HEK293 (cell line): ENCODE data around the gene CLCA1.

Source experiments
- CTCF ChIA-PET: fragments of 350-600 bp; formaldehyde crosslinking; extraction: SDS; loops from one replicate; lab custom pipeline; 2021; ENCODE audit warnings: antibody characterized with exemption; lab: Yijun Ruan, JAX
- POLR2A ChIA-PET: fragments of 300-600 bp; formaldehyde crosslinking; extraction: SDS; loops from one replicate; lab custom pipeline; 2020; ENCODE audit warnings: antibody characterized with exemption, inconsistent platforms; lab: Yijun Ruan, JAX
- H3K27ac ChIP-seq: fragments of 200-500 bp; sonication (Bioruptor generic); 2 replicates; pipeline ENCODE4 v1.5.1; 2014; ENCODE audit warnings: low read depth, low read length, control low read depth, inconsistent platforms; ENCODE audit errors: extremely low read depth
- H3K36me3 ChIP-seq, 2 experiments: fragments of 200-500 bp in 1 of 2; sonication (Bioruptor generic) in 1 of 2; 1 replicate in 1 of 2; 2 replicates in 1 of 2; pipeline ENCODE4 v1.5.1; 2014 to 2017; ENCODE audit warnings: inconsistent platforms in 2 of 2, low read length in 2 of 2; ENCODE audit not compliant: control insufficient read depth in 2 of 2, insufficient read depth in 1 of 2
- H3K4me1 ChIP-seq: fragments of 200-500 bp; sonication (Bioruptor generic); 2 replicates; pipeline ENCODE4 v1.5.1; 2014; ENCODE audit warnings: mild to moderate bottlenecking, low read length, inconsistent platforms; ENCODE audit not compliant: control insufficient read depth, insufficient read depth
- H3K4me3 ChIP-seq: 2 replicates; pipeline ENCODE4 v1.5.1; 2011; ENCODE audit warnings: low read depth, mild to moderate bottlenecking, control low read depth, low read length, moderate library complexity
- H3K9me3 ChIP-seq: fragments of 200-500 bp; sonication (Bioruptor generic); 2 replicates; pipeline ENCODE4 v1.5.1; 2014; ENCODE audit warnings: low read depth, low read length, inconsistent platforms; ENCODE audit not compliant: control insufficient read depth, insufficient read depth
- BCL11B ChIP-seq: fragments of 450-650 bp; formaldehyde crosslinking; IDR thresholded peaks from 2 replicates; pipeline ENCODE4 v1.5.1; 2016; ENCODE audit warnings: low read depth, missing biosample characterization, missing genetic modification characterization
- GLIS2 ChIP-seq: fragments of 450-650 bp; formaldehyde crosslinking; IDR thresholded peaks from 2 replicates; pipeline ENCODE4 v1.5.1; 2016; ENCODE audit warnings: missing biosample characterization, missing genetic modification characterization
- HOXC10 ChIP-seq: sonication (generic); formaldehyde crosslinking; IDR thresholded peaks from 2 replicates; pipeline ENCODE4 v1.8.1; 2023; ENCODE audit warnings: mild to moderate bottlenecking, missing genetic modification reagents
- MZF1 ChIP-seq: fragments of 450-650 bp; formaldehyde crosslinking; IDR thresholded peaks from 2 replicates; pipeline ENCODE4 v1.5.1; 2017; ENCODE audit warnings: missing biosample characterization, missing genetic modification characterization, borderline replicate concordance
- SCRT1 ChIP-seq: fragments of 450-650 bp; formaldehyde crosslinking; IDR thresholded peaks from 2 replicates; pipeline ENCODE4 v1.5.1; 2016; ENCODE audit warnings: missing biosample characterization, missing genetic modification characterization, borderline replicate concordance
- SP2 ChIP-seq: fragments of 450-650 bp; formaldehyde crosslinking; IDR thresholded peaks from 2 replicates; pipeline ENCODE4 v1.5.1; 2016; ENCODE audit warnings: missing biosample characterization, missing genetic modification characterization
- ZNF133 ChIP-seq: fragments of 450-650 bp; formaldehyde crosslinking; IDR thresholded peaks from 2 replicates; pipeline ENCODE4 v1.5.1; 2016; ENCODE audit warnings: missing biosample characterization, missing genetic modification characterization
- ZNF274 ChIP-seq, 2 experiments: fragments of 200-500 bp in 1 of 2; fragments of 450-650 bp in 1 of 2; sonication (Bioruptor generic) in 1 of 2; formaldehyde crosslinking in 1 of 2; IDR thresholded peaks; 2 replicates each; pipeline versions ENCODE4 v1.5.1 to v1.6.1; 2014 to 2016; ENCODE audit warnings: borderline replicate concordance in 1 of 2, inconsistent platforms in 1 of 2, low read length in 1 of 2, missing biosample characterization in 1 of 2, missing genetic modification characterization in 1 of 2
- ZNF292 ChIP-seq: fragments of 450-650 bp; formaldehyde crosslinking; IDR thresholded peaks from 2 replicates; pipeline ENCODE4 v1.5.1; 2016; ENCODE audit warnings: low read depth, missing biosample characterization, missing genetic modification characterization, borderline replicate concordance
- ZNF747 ChIP-seq: fragments of 450-650 bp; formaldehyde crosslinking; IDR thresholded peaks from 2 replicates; pipeline ENCODE4 v1.5.1; 2016; ENCODE audit warnings: missing biosample characterization, missing genetic modification characterization
- ZXDB ChIP-seq: fragments of 450-650 bp; formaldehyde crosslinking; IDR thresholded peaks from 2 replicates; pipeline ENCODE4 v1.5.1; 2016; ENCODE audit warnings: missing biosample characterization, missing genetic modification characterization
- TF ChIP-seq, protein P1 (sequence below): fragments of 450-650 bp; IDR thresholded peaks from 2 replicates; pipeline ENCODE4 v1.5.1; 2018; ENCODE audit warnings: missing biosample characterization, missing genetic modification characterization
- TF ChIP-seq, protein P2 (sequence below): fragments of 450-650 bp; formaldehyde crosslinking; IDR thresholded peaks from 2 replicates; pipeline ENCODE4 v1.5.1; 2016; ENCODE audit warnings: missing biosample characterization, missing genetic modification characterization
- TF ChIP-seq, protein P3 (sequence below): fragments of 450-650 bp; formaldehyde crosslinking; IDR thresholded peaks from 2 replicates; pipeline ENCODE4 v1.5.1; 2017; ENCODE audit warnings: missing biosample characterization, missing genetic modification characterization
- TF ChIP-seq, protein P4 (sequence below): fragments of 450-650 bp; formaldehyde crosslinking; IDR thresholded peaks from 2 replicates; pipeline ENCODE4 v1.5.1; 2016; ENCODE audit warnings: missing biosample characterization, missing genetic modification characterization
- TF ChIP-seq, protein P5 (sequence below): fragments of 450-650 bp; formaldehyde crosslinking; IDR thresholded peaks from 2 replicates; pipeline ENCODE4 v1.5.1; 2016; ENCODE audit warnings: missing biosample characterization, missing genetic modification characterization
- TF ChIP-seq, protein P6 (sequence below): fragments of 450-650 bp; formaldehyde crosslinking; IDR thresholded peaks from 2 replicates; pipeline ENCODE4 v1.5.1; 2016; ENCODE audit warnings: missing biosample characterization, missing genetic modification characterization
- TF ChIP-seq, protein P7 (sequence below): fragments of 450-650 bp; IDR thresholded peaks from 2 replicates; pipeline ENCODE4 v1.5.1; 2018; ENCODE audit warnings: missing biosample characterization, mild to moderate bottlenecking, missing genetic modification characterization

Gene CLCA1

DNA sequence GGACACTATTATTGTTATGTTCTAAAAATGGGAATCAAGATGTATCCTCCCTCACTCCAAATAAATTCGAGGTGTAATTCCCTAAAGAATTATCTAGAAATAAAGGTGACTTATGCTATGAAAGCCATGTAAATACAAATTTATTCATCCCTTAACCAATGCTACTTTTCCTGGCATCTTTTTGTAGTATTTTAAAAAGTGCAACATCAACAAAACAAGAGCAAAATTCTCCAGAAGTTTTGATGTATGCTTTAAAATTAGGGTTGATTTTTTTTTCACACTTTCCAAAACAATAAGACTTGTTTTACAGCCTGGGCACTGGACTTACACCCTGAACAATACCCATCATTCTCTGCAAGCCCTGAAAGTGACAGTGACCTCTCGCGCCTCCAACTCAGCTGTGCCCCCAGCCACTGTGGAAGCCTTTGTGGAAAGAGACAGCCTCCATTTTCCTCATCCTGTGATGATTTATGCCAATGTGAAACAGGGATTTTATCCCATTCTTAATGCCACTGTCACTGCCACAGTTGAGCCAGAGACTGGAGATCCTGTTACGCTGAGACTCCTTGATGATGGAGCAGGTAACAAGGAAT is 21.4 kb upstream of the CLCA1 start:
- CTCF ChIA-PET, result interaction anchor here (0.8 kb wide), 1 partner anchor 23 kb away, joined by 5 read pairs; no protein-coding TSS in a partner anchor
- POLR2A ChIA-PET, result no interaction called here

More for the DNA sequence above, 21.4 kb upstream of the CLCA1 start:
- Histone ChIP-seq H3K36me3 (no peaks in the 10 kb centered on the region), H3K4me1 (no peaks in the 10 kb centered on the region), H3K9me3 (no peaks in the 10 kb centered on the region), H3K4me3 (no peak overlapping the region), H3K27ac (no peak overlapping the region)
- TF ChIP-seq MZF1 (no peak), BCL11B (tag by site-specific recombination) (no peak), ZNF747 (no peak), SP2 (tag by site-specific recombination) (no peak), ZNF133 (tag by site-specific recombination) (no peak), ZNF292 (tag by site-specific recombination) (no peak), ZXDB (tag by site-specific recombination) (no peak), ZNF274 (IDR thresholded peaks at IDR 0.05; ENCODE audit: low read length) (no peak), ZNF274 (tag by site-specific recombination; IDR thresholded peaks at IDR 0.05; ENCODE audit: borderline replicate concordance) (no peak), SCRT1 (no peak), GLIS2 (no peak), HOXC10 (CRISPR knock-in tag) (no peak)
- TF ChIP-seq, protein P1, sequence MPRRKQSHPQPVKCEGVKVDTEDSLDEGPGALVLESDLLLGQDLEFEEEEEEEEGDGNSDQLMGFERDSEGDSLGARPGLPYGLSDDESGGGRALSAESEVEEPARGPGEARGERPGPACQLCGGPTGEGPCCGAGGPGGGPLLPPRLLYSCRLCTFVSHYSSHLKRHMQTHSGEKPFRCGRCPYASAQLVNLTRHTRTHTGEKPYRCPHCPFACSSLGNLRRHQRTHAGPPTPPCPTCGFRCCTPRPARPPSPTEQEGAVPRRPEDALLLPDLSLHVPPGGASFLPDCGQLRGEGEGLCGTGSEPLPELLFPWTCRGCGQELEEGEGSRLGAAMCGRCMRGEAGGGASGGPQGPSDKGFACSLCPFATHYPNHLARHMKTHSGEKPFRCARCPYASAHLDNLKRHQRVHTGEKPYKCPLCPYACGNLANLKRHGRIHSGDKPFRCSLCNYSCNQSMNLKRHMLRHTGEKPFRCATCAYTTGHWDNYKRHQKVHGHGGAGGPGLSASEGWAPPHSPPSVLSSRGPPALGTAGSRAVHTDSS (tag by site-specific recombination), result no peak
- TF ChIP-seq, protein P2, sequence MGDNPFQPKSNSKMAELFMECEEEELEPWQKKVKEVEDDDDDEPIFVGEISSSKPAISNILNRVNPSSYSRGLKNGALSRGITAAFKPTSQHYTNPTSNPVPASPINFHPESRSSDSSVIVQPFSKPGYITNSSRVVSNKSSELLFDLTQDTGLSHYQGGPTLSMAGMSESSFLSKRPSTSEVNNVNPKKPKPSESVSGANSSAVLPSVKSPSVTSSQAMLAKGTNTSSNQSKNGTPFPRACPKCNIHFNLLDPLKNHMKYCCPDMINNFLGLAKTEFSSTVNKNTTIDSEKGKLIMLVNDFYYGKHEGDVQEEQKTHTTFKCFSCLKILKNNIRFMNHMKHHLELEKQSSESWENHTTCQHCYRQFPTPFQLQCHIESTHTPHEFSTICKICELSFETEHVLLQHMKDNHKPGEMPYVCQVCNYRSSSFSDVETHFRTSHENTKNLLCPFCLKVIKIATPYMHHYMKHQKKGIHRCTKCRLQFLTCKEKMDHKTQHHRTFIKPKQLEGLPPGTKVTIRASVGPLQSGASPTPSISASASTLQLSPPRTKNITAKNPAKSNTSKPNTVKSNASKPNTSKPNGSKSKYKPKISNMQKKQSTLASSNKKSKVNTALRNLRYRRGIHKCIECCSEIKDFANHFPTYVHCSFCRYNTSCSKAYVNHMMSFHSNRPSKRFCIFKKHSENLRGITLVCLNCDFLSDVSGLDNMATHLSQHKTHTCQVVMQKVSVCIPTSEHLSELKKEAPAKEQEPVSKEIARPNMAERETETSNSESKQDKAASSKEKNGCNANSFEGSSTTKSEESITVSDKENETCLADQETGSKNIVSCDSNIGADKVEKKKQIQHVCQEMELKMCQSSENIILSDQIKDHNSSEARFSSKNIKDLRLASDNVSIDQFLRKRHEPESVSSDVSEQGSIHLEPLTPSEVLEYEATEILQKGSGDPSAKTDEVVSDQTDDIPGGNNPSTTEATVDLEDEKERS (tag by site-specific recombination), result no peak
- TF ChIP-seq, protein P3, sequence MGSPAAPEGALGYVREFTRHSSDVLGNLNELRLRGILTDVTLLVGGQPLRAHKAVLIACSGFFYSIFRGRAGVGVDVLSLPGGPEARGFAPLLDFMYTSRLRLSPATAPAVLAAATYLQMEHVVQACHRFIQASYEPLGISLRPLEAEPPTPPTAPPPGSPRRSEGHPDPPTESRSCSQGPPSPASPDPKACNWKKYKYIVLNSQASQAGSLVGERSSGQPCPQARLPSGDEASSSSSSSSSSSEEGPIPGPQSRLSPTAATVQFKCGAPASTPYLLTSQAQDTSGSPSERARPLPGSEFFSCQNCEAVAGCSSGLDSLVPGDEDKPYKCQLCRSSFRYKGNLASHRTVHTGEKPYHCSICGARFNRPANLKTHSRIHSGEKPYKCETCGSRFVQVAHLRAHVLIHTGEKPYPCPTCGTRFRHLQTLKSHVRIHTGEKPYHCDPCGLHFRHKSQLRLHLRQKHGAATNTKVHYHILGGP (tag by site-specific recombination), result no peak
- TF ChIP-seq, protein P4, sequence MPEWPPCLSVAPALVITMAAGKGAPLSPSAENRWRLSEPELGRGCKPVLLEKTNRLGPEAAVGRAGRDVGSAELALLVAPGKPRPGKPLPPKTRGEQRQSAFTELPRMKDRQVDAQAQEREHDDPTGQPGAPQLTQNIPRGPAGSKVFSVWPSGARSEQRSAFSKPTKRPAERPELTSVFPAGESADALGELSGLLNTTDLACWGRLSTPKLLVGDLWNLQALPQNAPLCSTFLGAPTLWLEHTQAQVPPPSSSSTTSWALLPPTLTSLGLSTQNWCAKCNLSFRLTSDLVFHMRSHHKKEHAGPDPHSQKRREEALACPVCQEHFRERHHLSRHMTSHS (tag by site-specific recombination), result no peak
- TF ChIP-seq, protein P5, sequence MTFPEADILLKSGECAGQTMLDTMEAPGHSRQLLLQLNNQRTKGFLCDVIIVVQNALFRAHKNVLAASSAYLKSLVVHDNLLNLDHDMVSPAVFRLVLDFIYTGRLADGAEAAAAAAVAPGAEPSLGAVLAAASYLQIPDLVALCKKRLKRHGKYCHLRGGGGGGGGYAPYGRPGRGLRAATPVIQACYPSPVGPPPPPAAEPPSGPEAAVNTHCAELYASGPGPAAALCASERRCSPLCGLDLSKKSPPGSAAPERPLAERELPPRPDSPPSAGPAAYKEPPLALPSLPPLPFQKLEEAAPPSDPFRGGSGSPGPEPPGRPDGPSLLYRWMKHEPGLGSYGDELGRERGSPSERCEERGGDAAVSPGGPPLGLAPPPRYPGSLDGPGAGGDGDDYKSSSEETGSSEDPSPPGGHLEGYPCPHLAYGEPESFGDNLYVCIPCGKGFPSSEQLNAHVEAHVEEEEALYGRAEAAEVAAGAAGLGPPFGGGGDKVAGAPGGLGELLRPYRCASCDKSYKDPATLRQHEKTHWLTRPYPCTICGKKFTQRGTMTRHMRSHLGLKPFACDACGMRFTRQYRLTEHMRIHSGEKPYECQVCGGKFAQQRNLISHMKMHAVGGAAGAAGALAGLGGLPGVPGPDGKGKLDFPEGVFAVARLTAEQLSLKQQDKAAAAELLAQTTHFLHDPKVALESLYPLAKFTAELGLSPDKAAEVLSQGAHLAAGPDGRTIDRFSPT, result no peak
- TF ChIP-seq, protein P6, sequence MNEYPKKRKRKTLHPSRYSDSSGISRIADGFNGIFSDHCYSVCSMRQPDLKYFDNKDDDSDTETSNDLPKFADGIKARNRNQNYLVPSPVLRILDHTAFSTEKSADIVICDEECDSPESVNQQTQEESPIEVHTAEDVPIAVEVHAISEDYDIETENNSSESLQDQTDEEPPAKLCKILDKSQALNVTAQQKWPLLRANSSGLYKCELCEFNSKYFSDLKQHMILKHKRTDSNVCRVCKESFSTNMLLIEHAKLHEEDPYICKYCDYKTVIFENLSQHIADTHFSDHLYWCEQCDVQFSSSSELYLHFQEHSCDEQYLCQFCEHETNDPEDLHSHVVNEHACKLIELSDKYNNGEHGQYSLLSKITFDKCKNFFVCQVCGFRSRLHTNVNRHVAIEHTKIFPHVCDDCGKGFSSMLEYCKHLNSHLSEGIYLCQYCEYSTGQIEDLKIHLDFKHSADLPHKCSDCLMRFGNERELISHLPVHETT (tag by site-specific recombination), result no peak
- TF ChIP-seq, protein P7, sequence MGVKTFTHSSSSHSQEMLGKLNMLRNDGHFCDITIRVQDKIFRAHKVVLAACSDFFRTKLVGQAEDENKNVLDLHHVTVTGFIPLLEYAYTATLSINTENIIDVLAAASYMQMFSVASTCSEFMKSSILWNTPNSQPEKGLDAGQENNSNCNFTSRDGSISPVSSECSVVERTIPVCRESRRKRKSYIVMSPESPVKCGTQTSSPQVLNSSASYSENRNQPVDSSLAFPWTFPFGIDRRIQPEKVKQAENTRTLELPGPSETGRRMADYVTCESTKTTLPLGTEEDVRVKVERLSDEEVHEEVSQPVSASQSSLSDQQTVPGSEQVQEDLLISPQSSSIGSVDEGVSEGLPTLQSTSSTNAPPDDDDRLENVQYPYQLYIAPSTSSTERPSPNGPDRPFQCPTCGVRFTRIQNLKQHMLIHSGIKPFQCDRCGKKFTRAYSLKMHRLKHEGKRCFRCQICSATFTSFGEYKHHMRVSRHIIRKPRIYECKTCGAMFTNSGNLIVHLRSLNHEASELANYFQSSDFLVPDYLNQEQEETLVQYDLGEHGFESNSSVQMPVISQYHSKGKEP, result no peak
